Keratinocyte (primary cell): ENCODE data around the gene ISM2. TPM values are rescaled to one million over a fixed set of nuclear protein-coding genes. Genes with fewer than 3 reads are reported as not detected.

Experiments
- DNase-seq: peaks from one replicate; pipeline ENCODE4 v3.0.0-alpha.2; 2011; ENCODE audit warnings: low read depth, missing footprints, low spot score
- FAIRE-seq: peaks from 2 replicates; lab custom pipeline; 2011; peaks lifted over from hg19 to GRCh38; lab: Jason Lieb, UNC
- H2AFZ ChIP-seq: 2 replicates; pipeline ENCODE4 v1.6.0; 2012; ENCODE audit warnings: low read length, control low read depth, inconsistent platforms; ENCODE audit not compliant: control insufficient read depth
- H3K27ac ChIP-seq: 2 replicates; pipeline ENCODE4 v1.5.1; 2011; ENCODE audit warnings: low read length; ENCODE audit not compliant: control insufficient read depth, insufficient read depth
- H3K27me3 ChIP-seq: 3 replicates; pipeline ENCODE4 v1.6.0; 2011; ENCODE audit warnings: low read length; ENCODE audit not compliant: control insufficient read depth, insufficient read depth; ENCODE audit errors: extremely low read depth
- H3K36me3 ChIP-seq, 2 experiments: 2 replicates in 1 of 2; 3 replicates in 1 of 2; pipeline ENCODE4 v1.5.1; 2011; ENCODE audit warnings: low read length in 2 of 2, mild to moderate bottlenecking in 1 of 2; ENCODE audit not compliant: control insufficient read depth in 2 of 2, insufficient read depth in 2 of 2; ENCODE audit errors: extremely low read depth in 1 of 2
- H3K4me1 ChIP-seq: 3 replicates; pipeline ENCODE4 v1.5.1; 2011; ENCODE audit warnings: low read length; ENCODE audit not compliant: control insufficient read depth, insufficient read depth; ENCODE audit errors: extremely low read depth
- H3K4me2 ChIP-seq: 3 replicates; pipeline ENCODE4 v1.6.0; 2011; ENCODE audit warnings: low read depth, low read length; ENCODE audit not compliant: control insufficient read depth, insufficient read depth; ENCODE audit errors: extremely low read depth
- H3K4me3 ChIP-seq, 3 experiments: fragments of 200-600 bp in 1 of 3; sonication (generic) in 1 of 3; 2 replicates in 2 of 3; 3 replicates in 1 of 3; pipeline ENCODE4 v1.5.1; 2011 to 2016; ENCODE audit warnings: low read length in 3 of 3, mild to moderate bottlenecking in 3 of 3, control low read depth in 2 of 3, inconsistent platforms in 1 of 3, low read depth in 1 of 3, mixed read lengths in 1 of 3, mixed run types in 1 of 3, moderate library complexity in 1 of 3; ENCODE audit not compliant: control insufficient read depth in 2 of 3, insufficient read depth in 2 of 3; ENCODE audit errors: extremely low read depth in 1 of 3
- H3K79me2 ChIP-seq: 2 replicates; pipeline ENCODE4 v1.6.0; 2012; ENCODE audit warnings: low read length; ENCODE audit not compliant: control insufficient read depth, insufficient read depth
- H3K9ac ChIP-seq: 3 replicates; pipeline ENCODE4 v1.6.0; 2011; ENCODE audit warnings: low read length; ENCODE audit not compliant: control insufficient read depth, insufficient read depth; ENCODE audit errors: extremely low read depth
- H3K9me1 ChIP-seq: 3 replicates; pipeline ENCODE4 v1.6.0; 2011; ENCODE audit warnings: low read length; ENCODE audit not compliant: control insufficient read depth, insufficient read depth; ENCODE audit errors: extremely low read depth
- H3K9me3 ChIP-seq: 2 replicates; pipeline ENCODE4 v1.5.1; 2012; ENCODE audit warnings: low read depth, low read length; ENCODE audit not compliant: control insufficient read depth
- H4K20me1 ChIP-seq: 3 replicates; pipeline ENCODE4 v1.6.0; 2011; ENCODE audit warnings: low read length; ENCODE audit not compliant: control insufficient read depth, insufficient read depth; ENCODE audit errors: extremely low read depth
- CTCF ChIP-seq, 3 experiments: IDR thresholded peaks in 1 of 3; conservative IDR thresholded peaks in 1 of 3; optimal IDR thresholded peaks in 1 of 3; 2 replicates in 2 of 3; 3 replicates in 1 of 3; pipeline versions ENCODE3 to v1.5.1; 2011; ENCODE audit warnings: low read length in 3 of 3, mild to moderate bottlenecking in 3 of 3, moderate library complexity in 2 of 3, control low read depth in 1 of 3, inconsistent platforms in 1 of 3; ENCODE audit not compliant: insufficient read depth in 2 of 3; ENCODE audit errors: extremely low read depth in 1 of 3
- EZH2 ChIP-seq: IDR thresholded peaks from one replicate; pipeline ENCODE4 v1.6.1; 2012; ENCODE audit warnings: inconsistent platforms, mild to moderate bottlenecking, low read length, moderate library complexity
- dilution Hi-C: fragments of 300-500 bp; cut with MboI; formaldehyde crosslinking; loops from one replicate; pipeline ENCODE4 v1.7.0; 2020; ENCODE audit warnings: low sequenced_read_pairs; ENCODE audit not compliant: extremely low pct_ligation_motif_present
- polyA plus RNA-seq, 5 experiments: library from polyadenylated mRNA; depleted of rRNA in 3 of 5; stranded (reverse) in 3 of 5; stranded (forward) in 1 of 5; unstranded in 1 of 5; fragments of >200 nt; gene quantifications; 1 replicate in 1 of 5; 2 replicates in 3 of 5; 3 replicates in 1 of 5; pipeline versions ENCODE4 v1.2.1 to v1.2.3, GENCODE V29; 2011 to 2012; ENCODE audit warnings: missing spikeins in 2 of 5, low read depth in 1 of 5, low replicate concordance in 1 of 5

ISM2 gene
- polyA plus RNA-seq, 1 donor (not counting 4 experiments of a cell fraction or from before 2014, with no cell fraction given) = 0.08 TPM

DNA sequence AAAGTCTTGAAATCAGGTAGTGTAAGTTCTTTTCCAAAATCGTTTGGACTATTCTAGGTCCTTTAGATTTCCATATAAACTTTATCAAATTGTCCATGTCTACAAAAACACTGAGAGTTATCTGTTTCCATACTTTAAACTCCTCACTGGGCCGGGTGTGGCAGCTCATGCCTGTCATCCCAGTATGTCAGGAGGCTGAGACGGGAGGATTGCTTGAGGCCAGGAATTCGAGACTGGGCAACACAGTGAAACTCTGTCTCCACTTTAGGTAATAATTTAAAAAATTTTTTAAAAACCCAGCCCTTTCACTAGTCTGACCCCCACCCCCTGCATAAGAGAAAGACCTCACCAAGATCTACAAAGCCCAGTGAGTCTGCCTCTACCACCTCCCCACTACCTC lies 6.4 kb upstream of the ISM2 start:
- dilution Hi-C loops = no loop called here
- TF ChIP-seq CTCF (optimal IDR thresholded peaks at IDR 0.05 in 1 of 3, IDR thresholded peaks at IDR 0.05 in 1 of 3, conservative IDR thresholded peaks at IDR 0.05 in 1 of 3; ENCODE audit: extremely low read depth in 1 of 3, insufficient read depth in 2 of 3, low read length in 3 of 3) (no peak), EZH2 (no peak)
- Histone ChIP-seq H3K4me1 (no peaks in the 10 kb centered on the region), H3K27me3 (peaks cover 3% of the 10 kb centered on the region), H3K27ac (no peak overlapping the region), H4K20me1 (no peaks in the 10 kb centered on the region), H3K9me3 (no peaks in the 10 kb centered on the region), H2AFZ (no peak overlapping the region), H3K9me1 (no peaks in the 10 kb centered on the region), H3K4me2 (no peak overlapping the region), H3K4me3 (no peak overlapping the region), H3K79me2 (no peaks in the 10 kb centered on the region), H3K9ac (no peak overlapping the region), H3K36me3 (peaks cover 5 to 18% of the 10 kb centered on the region in 2 experiments)
- FAIRE-seq = no peak
- no peak for DNase-seq

- no peak overlapping the region for H2AFZ ChIP-seq
- H3K9ac ChIP-seq = no peak overlapping the region
- TF ChIP-seq EZH2 (no peak), CTCF (optimal IDR thresholded peaks at IDR 0.05 in 1 of 3, IDR thresholded peaks at IDR 0.05 in 1 of 3, conservative IDR thresholded peaks at IDR 0.05 in 1 of 3; ENCODE audit: extremely low read depth in 1 of 3, insufficient read depth in 2 of 3, low read length in 3 of 3) (no peak)
- peaks cover 2 to 12% of the 10 kb centered on the region in 2 experiments for H3K36me3 ChIP-seq
- no peaks in the 10 kb centered on the region for H3K9me3 ChIP-seq
- DNase-seq (no peak), FAIRE-seq (no peak)
- H3K27ac ChIP-seq = no peak overlapping the region
- dilution Hi-C loops = no loop called here
- H3K27me3 ChIP-seq = peaks cover 19% of the 10 kb centered on the region
- peaks cover 4% of the 10 kb centered on the region for H3K4me1 ChIP-seq
- H3K4me3 ChIP-seq = no peak overlapping the region
- no peak overlapping the region for H3K4me2 ChIP-seq
- no peaks in the 10 kb centered on the region for H3K9me1 ChIP-seq
- H4K20me1 ChIP-seq = no peaks in the 10 kb centered on the region
- no peaks in the 10 kb centered on the region for H3K79me2 ChIP-seq
Measured at GRCh38 chr14:77503138-77503537, 4.5 kb upstream of the ISM2 start.
